ENCODE data around the gene TVP23A.
"Not testable (repeated sequence)": the region's sequence is repeated elsewhere in the genome, so short reads cannot be mapped to it uniquely, and the experiment has no call there.

The TVP23A gene

DNA sequence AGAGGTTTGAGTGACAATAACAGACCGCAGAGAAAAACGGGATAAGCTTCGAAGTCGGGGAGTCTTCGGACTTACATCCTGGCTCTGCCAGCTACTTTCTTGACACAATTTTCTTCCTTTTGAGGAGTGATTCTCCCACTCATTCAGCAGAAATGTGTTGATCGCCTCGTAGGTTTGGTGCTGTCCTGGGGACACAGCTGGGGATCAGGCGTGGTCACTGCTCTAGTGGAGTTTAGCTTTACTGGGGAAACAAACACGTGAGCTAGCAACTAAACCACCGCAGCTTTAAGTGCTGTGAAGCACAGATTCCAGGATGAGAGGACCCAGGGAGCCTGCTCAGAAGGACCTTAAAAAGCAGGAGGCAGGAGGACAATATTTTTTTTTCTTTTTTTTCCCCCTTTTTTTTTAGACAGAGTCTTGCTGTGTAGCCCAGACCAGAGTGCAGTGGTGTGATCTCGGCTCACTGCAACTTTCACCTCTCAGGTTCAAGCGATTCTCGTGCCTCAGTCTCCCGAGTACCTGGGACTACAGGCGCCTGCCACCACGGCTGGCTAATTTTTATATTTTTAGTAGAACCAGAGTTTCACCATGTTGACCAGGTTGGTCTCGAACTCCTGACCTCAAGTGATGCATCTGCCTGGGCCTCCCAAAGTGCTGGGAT lies 74.1 kb downstream of the TVP23A start:
- DNase-seq: no peak

DNA sequence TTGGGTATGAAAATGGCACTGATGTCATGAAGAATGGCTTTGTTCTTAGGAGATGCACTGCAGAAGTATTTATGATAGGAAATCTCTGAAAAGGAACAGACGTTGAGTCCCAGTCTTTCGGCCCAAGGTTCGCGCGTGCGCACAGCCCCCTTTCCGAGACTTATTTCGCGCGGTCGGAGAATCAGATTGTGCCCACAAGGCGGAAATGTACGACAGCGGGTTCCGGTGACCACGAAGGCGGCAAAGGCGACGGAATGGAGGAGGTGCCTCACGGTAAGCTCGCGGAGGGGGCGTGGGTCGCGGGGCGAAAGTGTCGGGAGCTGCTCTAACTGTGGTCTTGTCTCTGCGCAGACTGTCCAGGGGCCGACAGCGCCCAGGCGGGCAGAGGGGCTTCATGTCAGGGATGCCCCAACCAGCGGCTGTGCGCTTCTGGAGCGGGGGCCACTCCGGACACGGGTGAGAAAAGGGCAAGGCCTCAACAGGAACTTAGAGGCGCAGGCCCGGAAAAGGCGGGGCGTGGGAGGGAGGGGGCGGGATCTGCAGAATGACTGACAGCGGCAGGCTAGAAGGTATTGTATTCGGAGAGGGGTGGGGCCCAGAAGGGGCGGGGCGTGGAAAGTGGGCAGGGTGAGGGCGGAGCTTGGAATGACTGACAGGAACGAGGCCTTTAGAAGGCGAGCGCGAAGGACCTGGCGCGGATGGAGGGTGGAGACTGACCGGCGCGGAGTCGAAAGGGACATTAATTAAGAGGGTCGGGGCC lies 74.8 kb downstream of the TVP23A start, which contains the start of gene NUBP1:
NUBP1 (plus strand) TSS at position 233 of the 760 bp plus-strand sequence; CDS start at position 255, 22 bp downstream.
- peak; percentile 98 for DNase-seq

DNA sequence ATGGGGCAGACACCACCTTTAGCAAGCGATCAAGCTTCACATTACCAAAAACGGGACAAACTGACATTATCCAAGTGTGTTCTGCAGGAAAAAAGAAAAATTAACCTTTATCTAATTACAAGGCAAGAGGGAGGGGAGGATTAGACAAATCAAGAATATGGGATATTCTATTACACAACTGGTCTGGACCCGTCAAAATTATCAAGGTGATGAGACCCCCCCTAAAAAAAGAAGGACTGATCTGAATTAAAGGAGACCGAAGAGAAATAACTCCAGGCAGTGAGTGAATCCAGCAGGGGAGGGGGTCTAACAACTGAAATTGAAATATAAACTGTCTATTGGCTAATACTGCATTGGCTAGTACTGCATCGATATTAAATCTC lies 75.4 kb downstream of the TVP23A start:
- DNase-seq: no peak

DNA sequence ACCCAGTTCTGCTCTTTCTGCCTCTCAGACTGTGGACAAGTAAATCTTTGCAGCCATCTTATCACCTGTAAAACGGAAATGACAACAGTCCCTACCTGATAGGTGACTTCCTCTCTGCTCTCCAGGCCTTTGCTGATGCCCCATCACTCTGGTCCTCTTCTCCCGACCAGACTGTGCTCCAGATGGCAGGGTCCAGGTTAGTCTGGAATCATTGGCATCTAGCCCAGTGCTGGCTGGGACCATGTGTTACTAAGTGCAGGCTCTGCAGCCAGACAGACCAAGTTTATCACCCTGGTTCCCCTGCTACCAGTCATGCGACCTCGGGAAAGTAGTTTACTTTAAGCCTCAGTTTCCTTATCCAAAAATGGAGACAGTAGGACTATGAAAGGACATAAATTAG lies 76.8 kb downstream of the TVP23A start:
- no peak for DNase-seq

DNA sequence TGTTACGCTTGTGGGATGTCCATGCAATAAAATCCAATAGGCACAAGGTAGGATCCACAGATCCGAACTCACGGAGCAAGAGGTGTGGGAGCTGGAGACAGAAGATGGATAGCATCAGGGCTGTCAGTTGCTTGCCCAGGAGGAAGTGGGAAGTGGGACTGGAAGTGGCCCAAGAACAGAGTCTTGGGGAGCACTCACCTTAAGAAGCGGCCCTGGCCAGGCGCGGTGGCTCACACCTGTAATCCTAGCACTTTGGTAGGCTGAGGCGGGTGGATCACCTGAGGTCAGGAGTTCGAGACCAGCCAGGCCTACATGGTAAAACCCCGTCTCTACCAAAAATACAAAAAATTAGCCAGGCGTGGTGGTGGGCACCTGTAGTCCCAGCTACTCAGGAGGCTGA lies 77.3 kb downstream of the TVP23A start:
- not testable (repeated sequence) for DNase-seq

DNA sequence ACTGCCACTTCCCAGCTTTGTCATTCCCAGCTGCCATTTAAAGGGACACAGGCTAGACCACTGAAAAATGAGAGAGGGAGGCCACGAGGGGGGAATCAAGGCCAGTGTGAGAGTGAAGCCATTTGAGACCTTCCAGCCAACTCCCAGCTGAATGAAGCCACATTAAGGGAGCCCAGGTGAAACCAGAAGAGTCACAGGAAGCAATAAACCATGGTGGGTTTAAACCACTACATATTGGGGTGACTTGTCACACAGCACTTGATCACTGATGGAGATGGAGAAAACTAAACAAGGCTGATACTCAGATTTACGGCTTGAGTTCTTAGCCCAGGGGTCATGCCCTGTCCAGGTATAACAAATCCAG lies 77.8 kb downstream of the TVP23A start:
- no peak for DNase-seq

DNA sequence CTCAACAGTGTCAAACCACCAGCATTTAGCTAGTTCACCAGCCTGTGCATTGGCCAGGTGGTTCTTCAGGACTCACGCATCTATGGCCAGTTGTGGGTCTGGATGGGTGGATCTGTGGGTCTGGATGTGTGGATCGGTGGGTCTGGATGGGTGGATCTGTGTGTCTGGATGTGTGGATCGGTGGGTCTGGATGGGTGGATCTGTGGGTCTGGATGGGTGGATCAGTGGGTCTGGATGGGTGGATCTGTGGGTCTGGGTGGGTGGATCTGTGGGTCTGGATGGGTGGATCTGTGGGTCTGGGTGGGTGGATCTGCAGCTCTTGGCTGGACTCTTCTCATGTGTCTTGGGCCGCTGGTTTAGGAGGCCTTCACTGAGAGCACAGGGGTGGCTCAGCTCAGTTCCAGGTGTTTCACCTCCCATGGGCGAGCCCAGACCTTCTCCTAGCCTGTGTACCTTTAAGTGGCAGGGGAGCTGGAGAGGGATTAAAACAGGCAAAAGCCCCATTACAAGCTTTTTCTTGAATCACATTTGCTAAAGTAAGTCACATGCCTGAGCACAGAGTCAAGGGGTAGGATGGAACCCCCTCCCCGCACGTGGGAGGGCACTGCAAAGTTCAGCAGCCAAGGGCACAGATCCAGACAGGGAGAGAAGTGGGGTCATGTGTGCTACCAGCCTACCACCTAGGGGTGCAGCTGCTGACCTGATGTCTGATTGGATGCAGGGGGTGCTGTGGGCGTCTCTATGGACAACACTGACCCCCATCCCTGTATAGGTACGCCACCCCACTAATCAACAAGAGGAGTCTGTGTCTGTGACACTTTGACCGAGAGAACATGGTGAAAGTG lies 78.4 kb downstream of the TVP23A start:
- no peak for DNase-seq

DNA sequence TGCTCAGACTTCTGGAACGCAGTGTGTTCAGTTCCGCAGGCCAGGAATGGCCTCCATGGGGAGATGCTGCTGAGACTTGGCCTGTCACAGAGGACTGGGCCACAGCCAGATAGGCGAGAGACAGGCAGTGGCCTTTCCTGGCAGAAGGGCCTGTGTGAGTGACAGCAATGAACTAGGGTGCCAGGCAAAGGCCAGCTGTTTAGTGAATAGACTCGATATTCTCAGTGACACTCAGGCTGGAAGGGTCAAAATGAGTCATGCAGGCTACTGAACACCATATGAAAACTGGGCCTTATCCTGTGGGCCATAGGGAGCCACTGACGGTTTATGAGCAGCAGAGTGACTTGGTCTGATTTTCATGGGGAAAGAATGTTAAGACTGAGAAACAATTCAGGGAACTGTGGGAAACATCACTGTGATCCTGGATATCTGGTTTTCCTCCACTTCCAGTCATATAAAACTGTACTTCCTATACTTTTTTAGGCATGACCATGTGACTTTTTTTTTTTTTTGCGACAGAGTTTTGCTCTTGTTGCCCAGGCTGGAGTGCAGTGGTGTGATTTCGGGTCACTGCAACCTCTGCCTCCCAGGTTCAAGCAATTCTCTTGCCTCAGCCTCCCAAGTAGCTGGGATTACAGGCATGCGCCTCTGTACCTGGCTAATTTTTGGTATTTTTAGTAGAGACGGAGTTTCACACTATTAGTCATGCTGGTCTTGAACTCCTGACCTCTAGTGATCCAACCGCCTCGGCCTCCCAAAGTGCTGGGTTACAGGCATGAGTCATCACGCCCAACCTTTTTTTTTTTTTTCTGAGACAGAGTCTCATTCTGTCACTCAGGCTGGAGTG lies 80.1 kb downstream of the TVP23A start:
- DNase-seq: peak; percentile 56

DNA sequence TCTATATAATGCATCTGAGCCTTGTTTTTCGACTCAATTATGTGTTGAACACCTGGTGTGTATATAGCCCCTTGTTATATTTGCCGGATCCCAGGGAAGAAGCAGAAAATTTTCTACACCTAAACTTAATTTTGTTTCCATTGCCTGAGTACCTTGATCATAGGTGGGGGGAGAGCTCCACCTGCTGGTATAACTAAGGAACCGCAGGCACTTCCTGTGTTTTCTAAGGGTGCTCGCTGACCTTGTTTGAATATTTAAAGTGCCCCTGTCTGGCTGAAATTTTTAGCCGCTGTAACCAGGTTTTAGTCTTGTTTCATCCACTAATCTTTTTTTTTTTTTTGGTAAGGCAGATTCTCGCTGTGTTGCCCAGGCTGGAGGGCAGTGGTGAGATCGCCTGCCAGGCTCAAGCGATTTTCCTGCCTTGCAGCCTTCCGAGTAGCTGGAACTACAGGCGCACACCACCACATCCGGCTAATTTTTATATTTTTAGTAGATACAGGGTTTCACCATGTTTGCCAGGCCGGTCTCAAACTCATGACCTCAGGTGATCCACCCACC lies 81.4 kb downstream of the TVP23A start:
- peak; percentile 55 for DNase-seq

DNA sequence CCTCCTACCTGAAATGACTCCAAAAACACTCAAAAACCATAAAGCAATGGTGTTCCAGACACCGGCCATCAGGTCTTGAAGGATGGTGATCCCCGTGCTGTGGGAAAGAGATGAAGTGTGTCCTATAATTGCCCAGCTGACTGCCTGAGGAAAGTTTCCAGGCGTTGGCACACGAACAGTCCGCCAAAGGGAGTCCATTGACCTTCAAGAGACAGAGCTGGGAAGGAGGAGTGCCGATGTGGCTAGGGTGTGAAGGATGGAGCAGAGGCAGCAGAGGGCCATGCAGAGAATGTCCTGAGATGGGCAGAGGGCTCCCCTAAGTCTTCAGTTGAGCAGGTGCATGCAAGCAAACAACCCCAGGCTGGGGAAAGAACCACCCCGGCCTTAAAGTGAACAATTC lies 86.8 kb downstream of the TVP23A start:
- DNase-seq: no peak

DNA sequence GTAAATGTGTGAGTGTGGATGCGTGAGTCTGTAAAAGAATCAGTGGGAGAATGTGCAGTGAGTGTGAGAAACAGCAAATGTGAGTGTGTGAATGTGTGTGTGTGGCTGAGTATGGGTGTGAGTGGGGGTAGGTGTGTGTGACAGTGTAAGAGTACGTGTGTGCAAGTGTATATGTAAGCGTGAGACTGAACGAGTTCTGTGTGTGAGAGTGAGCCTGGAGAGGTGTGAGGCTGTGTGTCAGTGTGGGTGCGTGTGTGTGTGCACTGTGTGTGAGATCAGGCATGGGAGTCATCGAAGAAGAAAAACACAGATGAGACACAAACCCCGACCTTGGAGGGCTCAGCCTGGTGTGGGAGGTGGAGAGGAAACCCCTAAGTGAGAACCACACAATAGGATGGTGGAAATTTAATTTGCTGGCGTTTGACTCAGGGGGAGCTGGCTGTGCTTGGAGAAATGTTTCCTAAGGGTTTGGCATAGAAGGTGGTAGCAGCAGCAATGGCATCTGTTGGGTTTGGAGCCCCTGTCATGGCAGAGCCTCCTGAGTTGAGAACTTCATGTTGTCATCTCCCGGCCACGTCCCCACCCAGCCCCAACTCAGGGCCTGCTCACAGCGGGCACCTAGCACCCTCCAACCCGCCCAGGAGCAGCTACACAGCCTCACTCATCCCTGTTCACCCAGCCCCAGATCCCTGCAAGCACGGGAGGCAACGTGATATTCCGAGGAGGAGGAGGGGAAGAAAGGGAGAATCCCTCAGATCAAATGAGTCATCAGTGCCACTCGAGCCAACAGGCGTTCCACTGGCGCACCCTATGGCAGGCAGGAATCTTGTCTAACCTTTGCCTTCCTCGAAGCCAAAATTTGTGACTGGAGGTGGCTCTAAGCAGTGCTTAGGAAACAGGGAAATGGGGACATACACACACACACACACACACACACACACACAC lies 89.2 kb downstream of the TVP23A start:
- no peak for DNase-seq

DNA sequence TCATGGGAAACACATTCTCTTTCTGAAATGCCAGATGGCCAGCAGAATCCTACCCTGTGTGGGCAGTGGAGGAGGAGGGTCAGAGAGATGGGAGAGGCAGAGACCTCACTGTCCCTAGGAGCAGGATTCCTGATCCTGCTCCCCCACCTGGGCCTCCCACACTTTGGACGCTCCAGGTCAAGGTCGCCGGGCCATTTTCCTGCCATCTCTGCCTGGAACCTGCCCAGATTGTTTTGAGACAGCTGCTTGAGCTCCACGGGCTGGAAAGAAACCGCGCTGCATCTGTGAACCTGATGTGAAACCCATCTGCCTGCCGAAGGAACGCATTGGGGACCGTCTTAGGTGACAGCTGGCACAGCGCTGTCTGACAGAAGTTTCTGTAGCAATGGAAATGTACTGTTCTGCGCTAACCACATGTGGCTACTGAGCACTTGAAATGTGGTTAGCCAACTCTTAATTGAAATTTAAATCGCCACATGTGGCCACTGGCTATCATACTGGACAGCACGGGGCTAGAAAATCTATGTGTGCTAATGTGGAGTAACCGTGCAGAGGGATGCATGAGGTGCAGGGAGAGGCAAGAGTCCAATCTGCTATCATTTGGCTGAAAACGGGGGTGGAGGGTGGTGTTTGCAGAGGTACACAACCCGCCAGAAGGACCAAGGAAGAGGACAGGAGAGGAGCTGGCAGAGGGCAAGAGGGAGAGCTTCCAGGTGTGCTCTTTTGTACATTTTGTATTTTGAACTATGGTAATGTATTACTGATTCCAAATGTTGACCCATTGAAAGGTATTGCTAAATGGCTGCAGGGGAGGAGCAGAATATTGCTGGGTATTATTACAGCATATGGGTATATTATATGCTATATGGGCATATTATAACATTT lies 90.3 kb downstream of the TVP23A start:
- DNase-seq: no peak
